Fibroblast of the aortic adventitia (primary cell): ENCODE results near the gene EME2. TPM values are rescaled to one million over a fixed set of nuclear protein-coding genes. Genes with fewer than 3 reads are reported as not detected.

Experiments
- DNase-seq: peaks from one replicate; pipeline ENCODE4 v3.0.0-alpha.2; 2010; ENCODE audit warnings: low read depth
- H3K4me3 ChIP-seq: 2 replicates; pipeline ENCODE4 v1.5.1; 2011; ENCODE audit warnings: low read depth, mild to moderate bottlenecking, control low read depth, low read length, moderate library complexity
- total RNA-seq: library from RNA; depleted of rRNA; stranded (reverse); fragments of >200 nt; gene quantifications from 2 replicates; pipeline ENCODE4 v1.2.3, GENCODE V29; 2012; ENCODE audit warnings: low replicate concordance
- TF ChIP-seq, protein P1 (sequence below): IDR thresholded peaks from 2 replicates; pipeline ENCODE4 v1.5.1; 2011; ENCODE audit warnings: mild to moderate bottlenecking, low read length, control low read depth, inconsistent platforms; ENCODE audit not compliant: insufficient read depth

The EME2 gene
- total RNA-seq, 1 donor = 8.4 TPM

DNA sequence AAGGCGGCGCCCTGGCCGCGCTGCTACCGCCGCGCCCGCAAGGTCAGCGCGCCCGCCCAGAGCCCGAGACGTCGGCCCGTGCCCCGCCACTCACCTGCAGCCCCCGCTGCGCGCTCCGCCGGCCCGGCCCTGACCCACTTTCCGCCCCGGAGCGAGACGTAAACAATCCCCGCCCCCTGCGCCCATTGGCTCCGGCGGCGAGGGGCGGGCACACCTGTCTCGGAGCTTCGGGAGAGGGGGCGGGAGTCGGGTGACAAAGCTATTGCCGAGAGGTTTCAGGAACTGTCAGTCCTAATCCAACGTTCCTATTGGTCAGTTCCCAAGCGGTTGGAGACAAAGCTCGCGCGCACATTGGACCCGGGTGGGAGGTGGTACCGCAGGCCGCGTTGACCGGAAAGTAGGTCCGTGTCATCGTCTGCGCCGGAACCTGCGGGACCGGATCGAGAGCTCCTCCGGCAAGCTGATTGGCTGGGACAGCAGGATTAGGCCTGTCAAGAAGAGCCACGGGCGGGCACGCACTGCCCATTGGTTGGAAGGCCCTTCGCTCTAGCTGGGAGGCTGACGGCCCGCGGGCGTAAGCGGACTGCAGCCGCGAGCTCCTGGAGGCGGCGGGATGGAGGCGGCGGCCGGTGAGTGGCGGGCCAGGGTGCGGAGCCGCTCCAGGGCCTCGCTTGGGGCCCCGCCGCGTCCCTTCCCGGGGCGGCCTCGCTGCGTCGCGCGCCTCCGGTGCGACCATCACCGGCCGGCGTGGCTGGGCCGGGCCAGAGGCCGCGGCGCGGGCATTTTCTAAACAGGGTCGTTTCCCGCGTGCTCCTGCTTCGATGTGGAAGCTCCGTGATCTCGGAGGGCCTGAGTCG lies 10.0 kb downstream of the EME2 start, which contains the start of the genes NUBP2 and SPSB3:
TSS of gene NUBP2 (plus strand) at position 553 of the 857 bp plus-strand sequence. CDS start at position 614, 61 bp downstream.
TSS of gene SPSB3 (minus strand) at position 164 of the 857 bp plus-strand sequence. CDS start 1,088 bp downstream, outside the sequence.
- peak; percentile 100 for DNase-seq
- TF ChIP-seq, protein P1, sequence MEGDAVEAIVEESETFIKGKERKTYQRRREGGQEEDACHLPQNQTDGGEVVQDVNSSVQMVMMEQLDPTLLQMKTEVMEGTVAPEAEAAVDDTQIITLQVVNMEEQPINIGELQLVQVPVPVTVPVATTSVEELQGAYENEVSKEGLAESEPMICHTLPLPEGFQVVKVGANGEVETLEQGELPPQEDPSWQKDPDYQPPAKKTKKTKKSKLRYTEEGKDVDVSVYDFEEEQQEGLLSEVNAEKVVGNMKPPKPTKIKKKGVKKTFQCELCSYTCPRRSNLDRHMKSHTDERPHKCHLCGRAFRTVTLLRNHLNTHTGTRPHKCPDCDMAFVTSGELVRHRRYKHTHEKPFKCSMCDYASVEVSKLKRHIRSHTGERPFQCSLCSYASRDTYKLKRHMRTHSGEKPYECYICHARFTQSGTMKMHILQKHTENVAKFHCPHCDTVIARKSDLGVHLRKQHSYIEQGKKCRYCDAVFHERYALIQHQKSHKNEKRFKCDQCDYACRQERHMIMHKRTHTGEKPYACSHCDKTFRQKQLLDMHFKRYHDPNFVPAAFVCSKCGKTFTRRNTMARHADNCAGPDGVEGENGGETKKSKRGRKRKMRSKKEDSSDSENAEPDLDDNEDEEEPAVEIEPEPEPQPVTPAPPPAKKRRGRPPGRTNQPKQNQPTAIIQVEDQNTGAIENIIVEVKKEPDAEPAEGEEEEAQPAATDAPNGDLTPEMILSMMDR = no peak
- H3K4me3 ChIP-seq = peak within 1 kb of the TSS; percentile 83

DNA sequence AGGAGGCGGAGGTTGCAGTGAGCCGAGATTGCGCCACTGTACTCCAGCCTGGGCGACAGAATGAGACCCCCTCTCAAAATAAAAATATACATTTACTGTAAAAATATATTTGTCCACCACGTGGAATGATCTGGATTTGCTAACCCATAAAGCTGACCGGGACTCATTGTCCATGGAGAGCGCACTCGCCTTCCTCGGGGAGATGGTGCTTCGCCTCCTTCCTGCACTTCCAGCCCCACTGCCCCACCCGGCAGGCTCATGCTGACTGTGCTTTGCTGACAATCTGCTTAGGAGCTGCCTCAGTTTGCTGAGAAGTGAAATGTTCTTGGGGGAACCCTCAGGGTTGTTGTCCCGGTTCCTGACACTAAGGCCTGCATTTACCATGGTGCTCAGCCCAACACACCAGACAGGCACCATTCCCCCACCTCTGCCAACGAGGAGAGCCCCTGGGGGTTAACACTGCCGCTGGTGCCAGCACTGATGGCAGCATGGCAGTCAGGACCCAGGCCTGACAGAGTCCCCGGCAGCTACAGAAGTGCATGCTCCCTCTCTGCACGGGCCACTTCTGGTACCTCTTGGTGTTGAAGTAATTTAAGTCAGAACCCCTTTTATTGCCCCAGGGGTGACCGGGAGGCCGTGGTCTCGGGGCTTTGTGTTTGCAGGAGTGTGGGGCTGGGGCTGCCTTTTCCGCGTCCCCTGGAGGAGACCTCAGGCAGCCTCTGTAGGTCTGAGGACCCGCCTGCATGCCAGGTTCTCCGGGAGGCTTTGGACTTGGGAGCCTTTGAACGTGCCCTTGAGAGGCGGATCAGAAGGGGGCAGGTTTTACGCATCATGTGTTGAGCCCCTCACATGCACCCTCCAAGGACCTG lies 12.6 kb downstream of the EME2 start:
- H3K4me3 ChIP-seq = no peak overlapping the region
- TF ChIP-seq, protein P1 = no peak
- DNase-seq = no peak

DNA sequence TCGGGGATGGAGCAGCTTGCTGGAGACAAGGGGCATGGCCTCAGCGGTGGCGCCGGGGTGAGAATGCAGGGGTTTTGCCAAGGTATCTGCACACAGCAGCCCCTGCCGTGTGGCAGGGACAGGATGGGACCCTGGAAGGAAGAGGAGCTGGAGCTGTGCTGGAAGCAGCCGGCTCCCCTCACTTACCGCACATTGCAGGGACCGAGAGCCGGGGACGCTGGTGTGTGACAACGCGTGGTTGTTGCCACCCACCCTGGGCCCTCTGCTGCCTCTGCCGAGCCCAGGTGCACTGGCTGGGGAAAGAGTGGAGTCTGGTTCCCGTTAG lies 13.2 kb downstream of the EME2 start:
- no peak for DNase-seq
- H3K4me3 ChIP-seq = no peak overlapping the region
- TF ChIP-seq, protein P1 = no peak

DNA sequence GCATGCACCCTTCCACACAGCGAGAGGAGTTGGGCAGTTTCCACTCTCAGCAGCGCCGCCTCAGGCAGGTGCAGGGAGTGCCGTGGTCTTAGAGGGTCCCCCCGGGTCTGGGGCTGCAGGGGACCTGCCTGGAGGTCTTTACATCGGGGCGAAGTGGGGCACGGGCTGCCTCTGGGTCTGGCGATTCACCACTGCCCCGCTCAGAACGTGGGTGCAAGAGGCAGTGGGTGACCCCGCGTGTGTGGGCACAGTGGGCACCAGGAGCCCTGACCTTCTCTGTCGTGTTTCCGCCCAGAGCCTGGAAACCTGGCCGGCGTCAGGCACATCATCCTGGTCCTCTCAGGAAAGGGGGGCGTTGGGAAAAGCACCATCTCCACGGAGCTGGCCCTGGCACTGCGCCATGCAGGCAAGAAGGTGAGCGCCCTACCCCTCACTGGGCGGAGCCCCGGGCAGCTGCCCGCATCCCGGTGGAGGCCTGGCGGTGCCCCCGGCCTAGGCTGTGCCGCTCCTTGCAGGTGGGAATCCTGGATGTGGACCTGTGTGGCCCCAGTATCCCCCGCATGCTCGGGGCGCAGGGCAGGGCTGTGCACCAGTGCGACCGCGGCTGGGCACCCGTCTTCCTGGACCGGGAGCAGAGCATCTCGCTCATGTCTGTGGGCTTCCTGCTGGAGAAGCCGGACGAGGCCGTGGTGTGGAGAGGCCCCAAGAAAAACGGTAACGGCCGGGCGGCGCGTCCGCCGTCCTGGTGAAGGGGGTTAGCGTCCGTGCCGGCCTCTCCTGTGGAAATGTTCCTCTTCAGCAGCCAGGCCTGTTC lies 13.8 kb downstream of the EME2 start:
- TF ChIP-seq, protein P1 = no peak
- no peak overlapping the region for H3K4me3 ChIP-seq
- DNase-seq = no peak

DNA sequence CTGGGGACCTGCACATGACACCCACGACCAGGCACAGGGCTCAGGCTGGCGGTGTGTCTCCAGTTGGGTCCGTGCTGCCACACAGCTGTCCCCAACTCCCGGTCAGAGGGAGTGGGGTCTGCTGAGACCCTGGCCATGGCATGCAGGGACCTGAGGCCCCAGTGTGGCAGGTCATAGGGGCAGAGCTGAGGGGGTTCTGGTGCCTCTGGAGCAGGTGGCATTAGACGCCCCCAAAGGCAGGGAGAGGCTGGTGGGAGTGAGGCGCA lies 14.4 kb downstream of the EME2 start:
- DNase-seq = no peak
- no peak overlapping the region for H3K4me3 ChIP-seq
- TF ChIP-seq, protein P1 = no peak

DNA sequence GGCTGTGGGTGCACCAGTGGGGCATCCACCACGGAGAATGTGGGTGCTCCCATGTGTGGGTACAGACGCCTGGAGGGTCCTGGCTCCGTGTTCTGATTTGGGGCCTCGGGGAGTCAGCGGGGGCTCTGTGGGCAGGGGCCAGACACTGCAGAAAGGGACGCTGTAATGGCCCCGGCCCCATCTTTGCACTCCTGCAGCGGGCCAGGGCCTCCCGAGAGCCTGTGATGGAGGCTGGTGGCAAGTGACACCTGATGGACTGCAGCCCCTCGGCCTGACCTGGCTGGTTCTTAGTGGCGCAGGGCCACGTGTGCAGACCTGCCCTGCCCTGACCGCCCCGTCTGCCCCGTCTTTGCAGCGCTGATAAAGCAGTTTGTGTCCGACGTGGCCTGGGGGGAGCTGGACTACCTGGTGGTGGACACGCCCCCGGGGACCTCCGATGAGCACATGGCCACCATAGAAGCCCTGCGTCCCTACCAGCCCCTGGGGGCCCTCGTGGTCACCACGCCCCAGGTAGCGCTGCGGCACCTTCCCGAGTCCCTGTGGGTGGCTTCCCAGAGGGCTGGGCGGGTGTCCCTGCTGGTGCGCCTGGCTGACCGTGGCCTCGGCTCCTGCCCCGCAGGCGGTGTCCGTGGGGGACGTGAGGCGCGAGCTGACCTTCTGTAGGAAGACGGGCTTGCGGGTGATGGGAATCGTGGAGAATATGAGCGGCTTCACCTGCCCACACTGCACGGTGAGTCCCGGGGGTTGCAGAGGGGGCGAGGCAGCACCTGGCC lies 14.9 kb downstream of the EME2 start:
- no peak for DNase-seq
- no peak overlapping the region for H3K4me3 ChIP-seq
- TF ChIP-seq, protein P1 = no peak
